ENCODE data around the gene C1QTNF5.

DNA sequence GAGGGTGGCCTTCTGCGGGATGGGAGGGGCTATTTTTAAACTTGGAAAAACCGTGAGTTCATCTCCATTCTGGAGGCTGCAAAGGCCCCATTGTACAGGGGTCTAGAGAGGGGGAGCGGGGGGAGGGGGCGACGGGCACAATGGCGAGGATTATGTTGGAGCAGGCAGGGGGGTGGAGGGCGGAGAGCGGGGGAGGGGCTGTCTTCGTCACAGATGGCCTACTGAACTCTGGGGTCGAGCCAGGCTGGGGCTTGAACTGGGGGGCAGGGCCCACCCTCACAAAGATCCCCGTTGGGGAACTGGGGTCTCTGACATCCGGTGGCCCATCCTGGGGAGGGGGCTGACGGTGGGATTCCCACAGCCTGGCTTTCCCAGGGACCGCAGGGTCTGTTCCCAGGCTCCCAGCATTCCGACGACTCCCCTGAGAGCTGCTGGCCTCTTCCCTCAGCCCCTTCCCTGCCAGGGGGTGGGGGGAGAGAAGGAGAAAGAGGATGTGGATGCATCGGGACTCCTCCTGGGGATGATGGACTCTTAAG is 20.4 kb downstream of the C1QTNF5 start:
- TF ChIP-seq CTCF (IDR thresholded peaks at IDR 0.05), result no peak
- TF ChIP-seq POLR2AphosphoS5 (IDR thresholded peaks at IDR 0.05; ENCODE audit: low read depth, low read length), result no peak
- TF ChIP-seq, protein P1, sequence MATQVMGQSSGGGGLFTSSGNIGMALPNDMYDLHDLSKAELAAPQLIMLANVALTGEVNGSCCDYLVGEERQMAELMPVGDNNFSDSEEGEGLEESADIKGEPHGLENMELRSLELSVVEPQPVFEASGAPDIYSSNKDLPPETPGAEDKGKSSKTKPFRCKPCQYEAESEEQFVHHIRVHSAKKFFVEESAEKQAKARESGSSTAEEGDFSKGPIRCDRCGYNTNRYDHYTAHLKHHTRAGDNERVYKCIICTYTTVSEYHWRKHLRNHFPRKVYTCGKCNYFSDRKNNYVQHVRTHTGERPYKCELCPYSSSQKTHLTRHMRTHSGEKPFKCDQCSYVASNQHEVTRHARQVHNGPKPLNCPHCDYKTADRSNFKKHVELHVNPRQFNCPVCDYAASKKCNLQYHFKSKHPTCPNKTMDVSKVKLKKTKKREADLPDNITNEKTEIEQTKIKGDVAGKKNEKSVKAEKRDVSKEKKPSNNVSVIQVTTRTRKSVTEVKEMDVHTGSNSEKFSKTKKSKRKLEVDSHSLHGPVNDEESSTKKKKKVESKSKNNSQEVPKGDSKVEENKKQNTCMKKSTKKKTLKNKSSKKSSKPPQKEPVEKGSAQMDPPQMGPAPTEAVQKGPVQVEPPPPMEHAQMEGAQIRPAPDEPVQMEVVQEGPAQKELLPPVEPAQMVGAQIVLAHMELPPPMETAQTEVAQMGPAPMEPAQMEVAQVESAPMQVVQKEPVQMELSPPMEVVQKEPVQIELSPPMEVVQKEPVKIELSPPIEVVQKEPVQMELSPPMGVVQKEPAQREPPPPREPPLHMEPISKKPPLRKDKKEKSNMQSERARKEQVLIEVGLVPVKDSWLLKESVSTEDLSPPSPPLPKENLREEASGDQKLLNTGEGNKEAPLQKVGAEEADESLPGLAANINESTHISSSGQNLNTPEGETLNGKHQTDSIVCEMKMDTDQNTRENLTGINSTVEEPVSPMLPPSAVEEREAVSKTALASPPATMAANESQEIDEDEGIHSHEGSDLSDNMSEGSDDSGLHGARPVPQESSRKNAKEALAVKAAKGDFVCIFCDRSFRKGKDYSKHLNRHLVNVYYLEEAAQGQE (IDR thresholded peaks at IDR 0.05; ENCODE audit: insufficient read depth in 1 of 2, low read depth in 2 of 2, low read length in 1 of 2), result no peak
- TF ChIP-seq TCF7L2 (IDR thresholded peaks at IDR 0.05; ENCODE audit: low read depth, low read length), result no peak
- no peak for TF ChIP-seq SIN3A (IDR thresholded peaks at IDR 0.05; ENCODE audit: borderline replicate concordance, insufficient read depth, low read depth, low read length)
